Measurements from ENCODE around the gene CDH4.
A peak's percentile ranks its signal among the peaks of the same experiment; 100 is the strongest.
"Not testable (repeated sequence)": the region's sequence is repeated elsewhere in the genome, so short reads cannot be mapped to it uniquely, and the experiment has no call there.

CDH4 gene

GRCh38 chr20:61253264-61253639 lies 1.2 kb downstream of the CDH4 start:
- no peak for DNase-seq (ENCODE audit: low read depth in 1 of 2, low spot score in 1 of 2)

GRCh38 chr20:61253640-61254511 lies 1.8 kb downstream of the CDH4 start:
- DNase-seq (ENCODE audit: low read depth in 1 of 2, low spot score in 1 of 2), result no peak

- no peak for DNase-seq (ENCODE audit: low read depth in 1 of 2, low spot score in 1 of 2)
Measured at GRCh38 chr20:61254881-61255626, 3.0 kb downstream of the CDH4 start.

DNA sequence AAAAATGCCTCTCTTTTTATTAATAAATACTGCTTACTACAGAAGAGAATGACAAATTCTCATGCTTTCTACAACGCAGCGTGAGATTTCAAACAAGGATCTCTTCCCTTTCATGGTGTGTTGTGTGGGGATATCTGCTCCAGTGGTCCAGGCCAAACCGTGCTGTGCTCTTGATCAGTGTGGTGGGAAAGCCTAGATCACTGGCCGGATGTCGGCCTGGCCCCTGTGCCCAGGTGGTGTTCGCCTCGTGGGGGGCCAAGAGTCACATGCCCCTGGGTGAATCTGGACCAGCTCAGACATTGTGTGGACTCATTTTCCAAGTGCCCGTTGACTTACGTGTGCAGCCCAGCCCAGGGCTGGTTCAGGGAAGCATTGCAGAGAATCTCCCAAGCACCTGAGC lies 4.3 kb downstream of the CDH4 start:
- DNase-seq (ENCODE audit: low read depth in 1 of 2, low spot score in 1 of 2), result no peak

- DNase-seq (ENCODE audit: low read depth in 1 of 2, low spot score in 1 of 2), result no peak
Measured at GRCh38 chr20:61256824-61257223, 4.8 kb downstream of the CDH4 start.

DNA sequence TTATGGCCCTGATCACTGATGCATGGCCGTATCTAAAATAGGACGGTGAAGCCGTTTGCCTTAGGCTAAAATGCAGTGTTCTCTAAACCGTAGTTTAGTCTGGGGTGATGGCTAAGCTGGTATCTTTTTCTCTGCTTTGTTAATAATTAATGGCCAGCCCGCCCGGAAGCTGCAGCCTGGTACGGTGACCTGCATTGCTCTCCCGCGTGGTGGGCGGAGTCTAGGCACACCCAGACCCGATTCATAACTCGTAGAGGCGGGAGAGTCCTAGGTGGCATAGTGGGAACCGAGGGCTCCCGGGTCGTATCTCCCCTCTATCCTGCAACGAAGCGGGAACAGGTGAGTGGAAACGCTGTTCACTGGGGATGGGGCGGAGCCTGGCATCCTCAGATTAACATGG lies 5.5 kb downstream of the CDH4 start:
- no peak for DNase-seq (ENCODE audit: low read depth in 1 of 2, low spot score in 1 of 2)

GRCh38 chr20:61259741-61260140 lies 7.7 kb downstream of the CDH4 start:
- no peak for DNase-seq (ENCODE audit: low read depth in 1 of 2, low spot score in 1 of 2)

- no peak for DNase-seq (ENCODE audit: low read depth in 1 of 2, low spot score in 1 of 2)
Measured at GRCh38 chr20:61260905-61261304, 8.8 kb downstream of the CDH4 start.

DNA sequence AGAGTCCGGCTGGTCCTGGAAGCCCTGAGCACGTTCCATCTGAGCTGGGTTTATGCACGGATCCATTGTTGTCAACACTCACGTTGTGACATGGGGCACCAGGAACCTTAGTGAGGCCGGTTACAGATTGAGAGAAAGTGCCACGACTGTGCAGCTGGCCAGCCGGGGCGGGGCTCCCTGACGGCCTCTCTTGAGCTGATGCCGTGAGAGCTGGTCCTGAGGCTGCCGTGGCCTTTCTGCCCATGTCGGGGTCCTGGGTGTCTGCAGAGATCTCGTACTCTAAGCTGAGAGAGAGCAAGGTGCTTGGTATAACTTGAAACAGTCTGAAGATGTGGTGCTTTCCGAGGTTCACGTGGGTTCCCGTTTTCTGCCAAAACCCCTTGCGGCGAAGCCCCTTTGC lies 10.0 kb downstream of the CDH4 start:
- no peak for DNase-seq (ENCODE audit: low read depth in 1 of 2, low spot score in 1 of 2)

DNA sequence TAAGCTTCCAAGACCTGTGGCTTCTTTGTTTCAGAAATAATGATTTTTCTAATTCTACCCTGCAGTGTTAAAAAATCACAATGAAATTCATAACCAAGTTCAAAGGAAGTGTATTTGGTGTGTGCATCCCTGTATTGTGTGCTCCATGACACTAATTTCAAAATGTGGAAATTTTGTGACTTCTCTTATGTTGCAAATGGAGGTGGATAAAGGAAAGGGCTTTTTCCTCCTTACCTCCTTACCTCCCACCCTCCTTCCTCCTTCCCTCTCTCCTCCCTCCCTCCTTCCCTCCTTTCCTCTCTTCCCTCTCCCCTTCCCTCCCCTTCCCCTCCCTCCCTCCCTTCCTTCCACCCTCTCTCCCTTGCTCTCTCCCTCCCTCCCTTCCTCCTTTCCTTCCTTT lies 10.5 kb downstream of the CDH4 start:
- no peak for DNase-seq (ENCODE audit: low read depth in 1 of 2, low spot score in 1 of 2)

DNA sequence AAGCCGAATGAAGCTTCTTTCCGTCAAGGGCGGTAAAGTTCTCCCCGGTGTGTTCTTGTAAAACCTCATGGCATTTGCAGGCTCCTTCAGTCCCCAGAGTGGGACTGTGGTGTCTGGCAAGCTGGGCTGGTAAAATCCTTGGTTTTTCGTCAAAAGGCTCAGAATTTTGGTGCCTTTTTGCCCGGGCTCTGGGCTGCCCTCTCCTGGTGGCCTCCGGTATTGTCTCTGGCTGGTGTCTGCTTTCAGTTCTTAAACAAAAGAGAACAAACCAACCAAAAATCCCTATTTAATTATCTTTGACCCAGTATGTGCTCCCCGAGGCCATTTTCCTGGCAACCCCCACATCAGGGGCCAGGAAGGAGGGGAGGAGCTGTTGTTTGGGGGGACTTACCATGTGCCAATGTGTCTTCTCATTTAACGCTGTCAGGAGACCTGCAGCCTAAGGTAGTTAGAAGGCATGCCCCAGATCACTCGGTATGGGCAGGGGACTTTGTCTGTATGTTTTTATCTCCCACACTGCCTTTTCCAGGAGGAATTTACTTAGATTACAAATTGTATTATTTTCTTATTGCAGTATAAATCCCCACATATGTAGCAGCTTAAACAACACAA lies 11.1 kb downstream of the CDH4 start:
- DNase-seq (ENCODE audit: low read depth in 1 of 2, low spot score in 1 of 2), result peak in 1 of 2 donors; percentile 12

DNA sequence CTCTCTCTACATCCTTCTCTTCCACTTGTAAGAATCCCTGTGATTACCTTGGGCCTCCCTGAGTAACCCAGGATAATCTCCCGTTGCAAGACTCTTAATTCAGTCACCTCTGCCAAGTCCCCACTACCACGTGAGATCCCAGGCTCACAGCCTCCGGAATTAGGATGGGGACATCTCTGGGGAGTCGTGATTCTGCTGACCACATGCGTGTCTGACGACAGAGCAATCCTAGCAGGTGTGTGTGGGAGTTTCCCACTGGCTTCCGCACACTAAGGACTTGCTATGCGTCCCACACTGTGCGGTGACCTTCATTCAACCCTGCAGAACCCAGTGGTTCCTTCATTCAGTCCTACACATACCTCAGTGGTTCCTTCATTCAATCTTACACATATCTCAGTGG lies 11.9 kb downstream of the CDH4 start:
- DNase-seq (ENCODE audit: low read depth in 1 of 2, low spot score in 1 of 2), result no peak

DNA sequence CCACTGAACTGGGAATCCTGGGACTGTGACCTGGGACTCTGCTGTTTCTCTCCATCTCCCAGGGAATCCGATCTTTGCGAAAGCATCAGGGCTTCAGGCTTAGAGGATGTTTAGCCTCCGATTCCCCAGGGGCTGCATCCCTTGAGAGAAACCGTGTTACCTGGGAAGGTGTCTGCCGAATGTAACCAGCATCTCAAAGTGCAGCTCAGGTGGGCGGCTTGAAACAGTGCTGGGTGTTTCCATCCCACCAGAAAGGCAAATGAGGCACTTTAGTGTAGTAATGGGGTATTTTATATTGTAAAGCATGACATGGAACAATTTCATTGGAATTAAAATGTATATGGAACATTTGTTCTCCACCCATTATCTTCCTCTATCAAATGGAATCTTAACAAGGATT lies 15.2 kb downstream of the CDH4 start:
- no peak for DNase-seq (ENCODE audit: low read depth in 1 of 2, low spot score in 1 of 2)

DNA sequence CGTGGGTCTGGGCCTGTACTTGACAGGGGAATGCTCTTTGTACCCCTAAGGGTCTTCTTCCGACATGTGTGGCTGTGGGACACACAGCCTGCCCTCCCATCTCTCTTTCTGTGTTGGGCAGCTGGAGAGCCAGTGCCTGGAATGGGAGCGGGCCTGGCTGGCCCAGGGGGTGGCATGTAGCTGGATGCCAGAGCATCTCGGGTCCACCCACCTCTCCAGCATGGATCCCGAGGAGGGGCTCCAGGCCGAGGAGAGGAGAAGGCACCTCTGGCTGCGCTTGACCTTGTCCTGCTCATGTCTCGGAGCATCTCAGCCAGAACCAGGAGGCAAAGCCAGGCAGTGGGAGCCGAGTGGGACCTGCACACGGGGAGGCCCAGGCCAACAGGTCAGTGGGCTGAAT lies 16.0 kb downstream of the CDH4 start:
- DNase-seq (ENCODE audit: low read depth in 1 of 2, low spot score in 1 of 2), result no peak

GRCh38 chr20:61271312-61272231 lies 19.5 kb downstream of the CDH4 start:
- no peak for DNase-seq (ENCODE audit: low read depth in 1 of 2, low spot score in 1 of 2)

- not testable (repeated sequence) for DNase-seq (ENCODE audit: low read depth in 1 of 2, low spot score in 1 of 2)
Measured at GRCh38 chr20:61273024-61273423, 21.0 kb downstream of the CDH4 start.

DNA sequence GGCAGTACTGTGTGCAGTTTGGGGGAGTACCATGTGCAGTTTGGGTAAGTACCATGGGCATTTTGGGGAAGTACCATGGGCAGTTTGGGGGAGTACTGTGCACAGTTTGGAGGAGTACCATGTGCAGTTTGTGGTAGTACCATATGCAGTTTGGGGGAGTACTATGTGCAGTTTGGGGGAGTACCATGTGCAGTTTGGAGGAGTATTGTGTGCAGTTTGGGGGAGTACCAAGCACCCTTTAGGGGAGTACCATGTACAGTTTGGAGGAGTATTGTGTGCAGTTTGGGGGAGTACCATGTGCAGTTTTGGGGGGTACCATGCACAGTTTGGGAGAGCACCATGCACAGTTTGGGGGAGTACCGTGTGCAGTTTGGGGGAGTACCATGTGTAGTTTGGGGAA lies 21.6 kb downstream of the CDH4 start:
- not testable (repeated sequence) for DNase-seq (ENCODE audit: low read depth in 1 of 2, low spot score in 1 of 2)

DNA sequence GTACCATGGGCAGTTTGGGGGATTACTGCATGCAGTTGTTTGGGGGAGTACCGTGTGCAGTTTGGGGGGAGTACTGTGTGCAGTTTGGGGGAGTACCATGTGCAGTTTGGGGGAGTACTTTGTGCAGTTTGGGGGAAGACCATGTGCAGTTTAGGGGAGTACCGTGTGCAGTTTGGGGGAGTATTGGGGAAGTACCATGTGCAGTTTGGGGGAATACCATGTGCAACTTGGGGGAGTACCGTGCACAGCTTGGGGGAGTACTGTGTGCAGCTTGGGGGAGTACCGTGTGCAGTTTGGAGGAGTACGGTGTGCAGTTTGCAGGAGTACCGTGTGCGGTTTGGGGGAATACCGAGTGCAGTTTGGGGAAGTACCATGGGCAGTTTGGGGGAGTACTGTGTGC lies 22.3 kb downstream of the CDH4 start:
- no peak for DNase-seq (ENCODE audit: low read depth in 1 of 2, low spot score in 1 of 2)

DNA sequence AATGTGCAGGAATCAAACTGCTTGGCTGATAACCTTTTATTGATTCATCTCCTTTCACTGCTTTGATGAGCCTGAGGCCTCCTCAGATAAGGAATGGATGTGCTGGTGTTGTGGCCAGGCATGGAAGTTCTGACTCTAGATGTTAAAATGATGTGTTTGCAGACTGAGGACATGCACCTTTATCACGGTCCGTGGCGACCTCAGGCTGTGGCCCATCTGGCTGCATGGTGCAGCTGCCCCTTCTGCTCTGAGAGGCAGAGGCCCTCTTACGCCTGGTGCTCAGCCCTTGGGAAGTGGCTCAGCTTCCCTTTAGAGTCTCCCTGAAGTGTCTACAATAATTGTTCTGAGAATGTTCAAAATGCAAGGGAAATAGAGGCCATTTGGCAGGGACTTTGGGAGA lies 26.2 kb downstream of the CDH4 start:
- DNase-seq (ENCODE audit: low read depth in 1 of 2, low spot score in 1 of 2), result no peak

- DNase-seq (ENCODE audit: low read depth in 1 of 2, low spot score in 1 of 2), result no peak
Measured at GRCh38 chr20:61279621-61280150, 27.6 kb downstream of the CDH4 start.

All from stimulated activated CD4-positive, alpha-beta T cell treated with anti-CD3 and anti-CD28 coated beads, Interleukin-15, amount 100 ng/mL, for 1 hour (primary cell).